Heart right ventricle (tissue), 16 donors: ENCODE data around the gene MGME1. TPM values are rescaled to one million over a fixed set of nuclear protein-coding genes. Genes with fewer than 3 reads are reported as not detected.

Experiments
- ATAC-seq, 8 donors: fragments of 200-7000 bp; cut with Tn5 transposase; one replicate each; pipeline ENCODE4 v1.9.1; 2020; ENCODE audit warnings: mild to moderate bottlenecking in 8 of 8, moderate library complexity in 8 of 8, moderate number of reproducible peaks in 1 of 8
- DNase-seq, 2 donors: peaks; one replicate each; pipeline ENCODE4 v3.0.0-alpha.2; 2020
- H3K27ac ChIP-seq, 10 donors: fragments of 200-600 bp; sonication (generic) in 2 of 10; one replicate each; pipeline versions ENCODE4 v1.5.0 to v1.8.0; 2020 to 2022; ENCODE audit warnings: mild to moderate bottlenecking in 3 of 10
- H3K27me3 ChIP-seq, 7 donors: fragments of 200-600 bp; one replicate each; pipeline ENCODE4 v1.8.0; 2021 to 2022; ENCODE audit warnings: mild to moderate bottlenecking in 2 of 7
- H3K36me3 ChIP-seq, 9 donors: fragments of 200-600 bp; sonication (generic) in 1 of 9; one replicate each; pipeline versions ENCODE4 v1.5.0 to v1.8.0; 2020 to 2022; ENCODE audit warnings: mild to moderate bottlenecking in 2 of 9
- H3K4me1 ChIP-seq, 9 donors: fragments of 200-600 bp; sonication (generic) in 1 of 9; one replicate each; pipeline versions ENCODE4 v1.5.0 to v1.8.0; 2020 to 2022; ENCODE audit warnings: mild to moderate bottlenecking in 4 of 9
- H3K4me3 ChIP-seq, 10 donors: fragments of 200-600 bp; sonication (generic) in 2 of 10; one replicate each; pipeline versions ENCODE4 v1.5.0 to v1.8.0; 2020 to 2022; ENCODE audit warnings: mild to moderate bottlenecking in 7 of 10, moderate library complexity in 2 of 10
- H3K9me3 ChIP-seq, 11 donors: fragments of 200-600 bp in 10 of 11; sonication (generic) in 2 of 11; one replicate each; pipeline versions ENCODE4 v1.5.0 to v1.8.0; 2013 to 2022; ENCODE audit warnings: mild to moderate bottlenecking in 2 of 11, control low read depth in 1 of 11, moderate library complexity in 1 of 11
- WGBS, 2 donors: extraction: QIAGEN DNeasy Blood & Tissue Kit; methylation state at CpG; one replicate each; pipeline ENCODE4 v1.1.7; 2013; ENCODE audit warnings: inconsistent platforms in 1 of 2; 5-methylcytosine and 5-hydroxymethylcytosine counted together
- intact Hi-C, 10 donors: fragments of 100-400 bp; cut with DNase I; formaldehyde crosslinking; loops; one replicate each; pipeline versions ENCODE4 v1.11.1 to v1.14.2; 2022
- polyA plus RNA-seq, 2 donors: library from polyadenylated mRNA; stranded (reverse); fragments of 200-250 nt; gene quantifications; one replicate each; pipeline ENCODE4 v1.2.3, GENCODE V29; 2013
- total RNA-seq, 10 donors: library from RNA; stranded (reverse); fragmentation: NEBNext Ultra II Directional in 3 of 10; extraction: Animal tissue kit (Norgen Biotek cat#: 25700) in 3 of 10; gene quantifications; one replicate each; pipeline versions ENCODE4 v1.2.1 to v1.2.4, GENCODE V29; 2021 to 2023
- TF ChIP-seq, protein P1 (sequence below), 9 donors: fragments of 200-600 bp; sonication (generic) in 2 of 9; IDR thresholded peaks; one replicate each; pipeline versions ENCODE4 v1.5.0 to v1.8.0; 2021 to 2022; ENCODE audit warnings: antibody characterized with exemption in 9 of 9, mild to moderate bottlenecking in 5 of 9, moderate library complexity in 1 of 9
- donor health status: Arrhythmogenic right ventricular cardiomyopathy.
- donor health status: ischemic (EF 13 %, LVEDD 7.1; RV severe dilation, severe dysfunction).
- donor health status: healthy with polysubstance abuse.
- donor health status: DM: no; HTN: yes; CAD: no.
- donor health status: DM: no; HTN: no; CAD: no.
- donor health status: ischemic (EF 25% LVEDD 6.9; RV normal size, moderate dysfunction).
- donor health status: ischemic (EF 25% LVEDD 5.7; RV mildly dilated, moderate dysfunction).
- donor health status: healthy.
- donor health status: DM: yes; HTN: yes; CAD: no.
- donor health status: Ischemic cardiomyopathy.
- donor health status: ischemic (EF 35%, LVEDD 5.7; RV mildly dilated, moderate dysfunction).
- donor health status: nonischemic (EF 11% LVEDD 7.7; RV severe dilation, severe dysfunction).
- donor health status: DM: yes; HTN: yes; CAD: no.
- donor health status: PGD.
- donor health status: ischemic (EF 29% LVEDD 5.4; RV normal size, mild dysfunction).
- donor health status: nonischemic (EF 23%, LVEDD 6.1; RV moderate dilation, normal function).

Gene MGME1
- total and polyA plus RNA-seq, 12 donors: 6.0 to 16.0 (median 12.9) TPM

DNA sequence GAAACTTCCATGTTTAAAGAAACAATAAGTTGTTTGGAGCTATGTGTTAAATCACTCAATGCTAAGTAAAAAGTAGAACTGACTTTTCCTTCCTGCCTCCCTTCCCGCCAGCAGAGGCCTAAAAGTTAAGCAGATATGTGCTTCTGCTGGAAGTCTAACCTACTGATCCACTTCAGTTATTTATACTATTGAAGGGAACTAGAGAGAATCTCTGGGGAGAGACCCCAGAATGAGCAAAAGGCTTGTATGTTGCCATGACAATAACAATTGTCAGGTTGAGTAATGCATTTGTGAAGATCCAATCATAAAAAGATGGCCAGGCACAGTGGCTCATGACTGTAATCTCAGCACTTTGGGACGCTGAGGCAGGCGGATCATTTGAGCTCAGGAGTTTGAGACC lies 24.7 kb downstream of the MGME1 start:
- Histone ChIP-seq H3K4me1 (peaks cover 0 to 11% (median 0%) of the 10 kb centered on the region in 9 donors), H3K27ac (no peak overlapping the region), H3K9me3 (no peaks in the 10 kb centered on the region), H3K36me3 (peaks cover 0 to 32% (median 5%) of the 10 kb centered on the region in 9 donors), H3K4me3 (no peak overlapping the region), H3K27me3 (no peaks in the 10 kb centered on the region)
- ATAC-seq (no peak), DNase-seq (no peak)
- TF ChIP-seq, protein P1, sequence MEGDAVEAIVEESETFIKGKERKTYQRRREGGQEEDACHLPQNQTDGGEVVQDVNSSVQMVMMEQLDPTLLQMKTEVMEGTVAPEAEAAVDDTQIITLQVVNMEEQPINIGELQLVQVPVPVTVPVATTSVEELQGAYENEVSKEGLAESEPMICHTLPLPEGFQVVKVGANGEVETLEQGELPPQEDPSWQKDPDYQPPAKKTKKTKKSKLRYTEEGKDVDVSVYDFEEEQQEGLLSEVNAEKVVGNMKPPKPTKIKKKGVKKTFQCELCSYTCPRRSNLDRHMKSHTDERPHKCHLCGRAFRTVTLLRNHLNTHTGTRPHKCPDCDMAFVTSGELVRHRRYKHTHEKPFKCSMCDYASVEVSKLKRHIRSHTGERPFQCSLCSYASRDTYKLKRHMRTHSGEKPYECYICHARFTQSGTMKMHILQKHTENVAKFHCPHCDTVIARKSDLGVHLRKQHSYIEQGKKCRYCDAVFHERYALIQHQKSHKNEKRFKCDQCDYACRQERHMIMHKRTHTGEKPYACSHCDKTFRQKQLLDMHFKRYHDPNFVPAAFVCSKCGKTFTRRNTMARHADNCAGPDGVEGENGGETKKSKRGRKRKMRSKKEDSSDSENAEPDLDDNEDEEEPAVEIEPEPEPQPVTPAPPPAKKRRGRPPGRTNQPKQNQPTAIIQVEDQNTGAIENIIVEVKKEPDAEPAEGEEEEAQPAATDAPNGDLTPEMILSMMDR (IDR thresholded peaks at IDR 0.05): no peak
- 91 to 94% methylated on average over 3 of the region's 3 CpGs for WGBS, 2 donors
- intact Hi-C loops: loop anchor here in 5 of 10 donors (10.0 kb wide), 3 partner anchors 291 to 1189 kb away; partner anchors contain the start of gene ZNF133 (in 1 of the 5)

DNA sequence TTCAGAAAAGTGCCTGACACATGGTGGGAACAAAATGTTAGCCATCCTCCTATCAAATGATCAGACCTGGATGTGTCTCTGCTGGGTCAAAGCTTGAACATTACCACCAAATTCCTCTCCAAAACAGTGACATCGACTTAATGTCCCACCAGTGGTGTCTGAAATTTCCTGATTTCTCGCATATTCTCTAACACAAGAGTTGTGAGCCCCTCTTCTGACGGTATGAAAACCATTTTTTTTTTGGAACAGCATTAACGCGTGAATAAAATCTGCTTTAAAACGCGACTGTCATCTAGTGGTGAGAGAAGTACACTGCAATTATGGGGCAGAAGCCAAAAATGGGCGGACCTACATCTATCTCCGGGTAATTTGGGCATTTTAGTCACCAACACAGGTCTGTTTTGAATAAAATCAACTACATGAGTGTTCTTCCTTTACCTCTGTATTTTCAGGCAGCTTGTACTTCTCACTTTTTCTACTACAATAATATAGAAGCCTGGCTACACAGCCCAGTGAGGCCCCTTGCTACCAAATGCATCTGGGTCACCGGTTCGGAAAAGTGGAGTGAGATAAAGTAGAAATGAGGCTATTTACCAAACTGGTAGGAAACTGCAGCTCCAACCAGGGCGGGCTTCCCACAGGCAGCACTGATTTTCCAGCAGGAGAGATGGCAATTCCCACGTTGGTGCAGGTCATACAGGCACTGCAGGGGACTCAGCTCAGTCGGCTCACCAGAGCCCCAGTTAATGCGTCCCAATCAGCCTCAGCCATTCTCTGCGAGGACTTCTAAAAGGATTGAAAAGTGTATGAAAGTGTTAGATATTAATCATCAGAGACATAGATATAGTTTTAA lies 27.4 kb downstream of the MGME1 start:
- peak in 6 of 8 donors; percentile 62 to 79 (median 70) for ATAC-seq
- 17 to 21% methylated on average over 16 of the region's 16 CpGs for WGBS, 2 donors
- H3K27ac ChIP-seq: no peak overlapping the region
- DNase-seq: peak in 1 of 2 donors; percentile 46
- no peaks in the 10 kb centered on the region for H3K9me3 ChIP-seq
- peaks cover 0 to 11% (median 0%) of the 10 kb centered on the region in 9 donors for H3K4me1 ChIP-seq
- TF ChIP-seq, protein P1 (IDR thresholded peaks at IDR 0.05): peak; percentile 89 to 98 (median 96)
- peaks cover 0 to 5% (median 0%) of the 10 kb centered on the region in 9 donors for H3K36me3 ChIP-seq
- no peaks in the 10 kb centered on the region for H3K27me3 ChIP-seq
- intact Hi-C loops: loop anchor here (2.0 to 10.0 kb wide), 7 partner anchors 289 to 1191 kb away; partner anchors contain the start of gene ZNF133 (in 1 of the 10)
- peak overlapping the region in 1 of 10 donors; percentile 15 for H3K4me3 ChIP-seq

DNA sequence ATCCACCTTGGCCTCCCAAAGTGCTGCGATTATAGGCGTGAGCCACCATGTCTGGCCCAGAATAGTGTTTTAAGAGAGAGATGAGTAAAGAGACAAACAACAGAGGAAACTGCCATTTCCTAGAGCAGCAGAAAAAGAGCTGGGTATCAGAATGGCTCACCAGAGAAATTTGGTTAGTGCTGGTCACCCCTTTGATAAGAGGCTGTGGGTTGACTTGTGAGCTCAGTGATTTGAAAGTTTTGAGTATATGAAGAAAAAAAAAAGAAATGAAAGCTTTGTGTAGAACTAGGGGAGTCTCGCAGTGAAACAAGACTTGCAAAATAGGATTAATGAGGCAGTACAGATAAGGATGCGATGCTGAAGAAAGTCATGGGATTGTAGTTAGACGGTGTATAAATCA lies 29.6 kb downstream of the MGME1 start:
- TF ChIP-seq, protein P1 (IDR thresholded peaks at IDR 0.05): no peak
- no peaks in the 10 kb centered on the region for H3K9me3 ChIP-seq
- H3K4me1 ChIP-seq: peaks cover 0 to 16% (median 0%) of the 10 kb centered on the region in 9 donors
- no peaks in the 10 kb centered on the region for H3K27me3 ChIP-seq
- H3K36me3 ChIP-seq: no peaks in the 10 kb centered on the region
- no peak for DNase-seq
- ATAC-seq: no peak
- H3K27ac ChIP-seq: no peak overlapping the region
- 93 to 94% methylated on average over 5 of the region's 5 CpGs for WGBS, 2 donors
- intact Hi-C loops: loop anchor here in 9 of 10 donors (5.0 to 10.0 kb wide), 6 partner anchors 286 to 1194 kb away; partner anchors contain the start of gene ZNF133 (in 1 of the 9)
- no peak overlapping the region for H3K4me3 ChIP-seq

DNA sequence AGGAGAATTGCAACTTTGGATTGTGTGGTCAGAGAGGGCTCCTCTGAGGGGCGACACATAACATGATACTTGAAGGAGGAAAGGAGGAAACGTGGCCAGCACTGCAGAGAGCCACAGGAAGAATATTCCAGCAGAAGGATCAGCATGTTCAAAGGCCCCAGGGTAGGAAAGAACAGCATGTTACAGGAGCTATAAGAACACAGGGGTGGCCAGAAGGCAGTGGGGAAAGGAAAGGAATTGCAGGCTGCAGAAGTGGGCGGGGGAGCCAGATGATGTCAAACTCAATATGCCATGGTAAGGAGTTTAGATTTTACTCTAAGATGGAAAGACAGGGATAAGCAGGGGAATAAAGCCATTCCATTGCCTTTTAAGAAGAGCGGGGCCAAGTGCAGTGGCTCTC lies 30.7 kb downstream of the MGME1 start:
- TF ChIP-seq, protein P1 (IDR thresholded peaks at IDR 0.05): no peak
- no peak overlapping the region for H3K4me3 ChIP-seq
- no peak for ATAC-seq

More for the DNA sequence above, 30.7 kb downstream of the MGME1 start:
- intact Hi-C loops: loop anchor here in 9 of 10 donors (5.0 to 10.0 kb wide), 6 partner anchors 285 to 1195 kb away; partner anchors contain the start of gene ZNF133 (in 1 of the 9)
- Histone ChIP-seq H3K9me3 (no peaks in the 10 kb centered on the region), H3K27ac (no peak overlapping the region), H3K36me3 (no peaks in the 10 kb centered on the region), H3K4me1 (peaks cover 0 to 16% (median 0%) of the 10 kb centered on the region in 9 donors), H3K27me3 (no peaks in the 10 kb centered on the region)
- no peak for DNase-seq
- 83 to 85% methylated on average over 4 of the region's 4 CpGs for WGBS, 2 donors
